HG02759 (cell line): Measurements from ENCODE around the gene ADAMTS8.

Source experiments
- ATAC-seq: cut with Tn5 transposase; IDR thresholded peaks from one replicate; pipeline ENCODE4 v1.9.1; 2021; ENCODE audit warnings: mild to moderate bottlenecking, moderate library complexity; ENCODE audit not compliant: unreplicated experiment

ADAMTS8 gene

GRCh38 chr11:130400781-130401483, 27.5 kb downstream of the ADAMTS8 start:
- ATAC-seq: no peak

- no peak for ATAC-seq
These were observed 29.2 kb downstream of the ADAMTS8 start for GRCh38 chr11:130399196-130399595.

GRCh38 chr11:130397780-130398179, 30.6 kb downstream of the ADAMTS8 start:
- no peak for ATAC-seq

GRCh38 chr11:130396965-130397364, 31.4 kb downstream of the ADAMTS8 start:
- ATAC-seq: no peak

GRCh38 chr11:130394615-130395014, 33.8 kb downstream of the ADAMTS8 start:
- no peak for ATAC-seq

- ATAC-seq: no peak
These were observed 36.7 kb downstream of the ADAMTS8 start for GRCh38 chr11:130391711-130392110.

GRCh38 chr11:130390071-130390758, 38.2 kb downstream of the ADAMTS8 start:
- ATAC-seq: no peak

GRCh38 chr11:130389335-130389935, 39.0 kb downstream of the ADAMTS8 start:
- no peak for ATAC-seq

- ATAC-seq: no peak
These were observed 39.7 kb downstream of the ADAMTS8 start for GRCh38 chr11:130388607-130389205.

- ATAC-seq: no peak
These were observed 42.4 kb downstream of the ADAMTS8 start for GRCh38 chr11:130386056-130386455.

- ATAC-seq: no peak
These were observed 44.8 kb downstream of the ADAMTS8 start for GRCh38 chr11:130383344-130384211.

- ATAC-seq: no peak
These were observed 47.1 kb downstream of the ADAMTS8 start for GRCh38 chr11:130381317-130381716.

- no peak for ATAC-seq
These were observed 47.6 kb downstream of the ADAMTS8 start for GRCh38 chr11:130380778-130381177.

GRCh38 chr11:130379276-130379675, 49.1 kb downstream of the ADAMTS8 start:
- ATAC-seq: no peak

- no peak for ATAC-seq
These were observed 57.4 kb downstream of the ADAMTS8 start for GRCh38 chr11:130370845-130371590.

GRCh38 chr11:130369713-130370112, 58.7 kb downstream of the ADAMTS8 start:
- no peak for ATAC-seq

GRCh38 chr11:130369141-130369691, 59.2 kb downstream of the ADAMTS8 start:
- no peak for ATAC-seq

- ATAC-seq: no peak
These were observed 69.0 kb downstream of the ADAMTS8 start for GRCh38 chr11:130359419-130359818.

GRCh38 chr11:130358398-130358797, 70.0 kb downstream of the ADAMTS8 start:
- ATAC-seq: no peak
